ENCODE results near the gene FLT1. TPM values are rescaled to one million over a fixed set of nuclear protein-coding genes. Genes with fewer than 3 reads are reported as not detected.

FLT1 gene
- total RNA-seq, 1 donor from 2014 or later: 46.0 TPM

DNA sequence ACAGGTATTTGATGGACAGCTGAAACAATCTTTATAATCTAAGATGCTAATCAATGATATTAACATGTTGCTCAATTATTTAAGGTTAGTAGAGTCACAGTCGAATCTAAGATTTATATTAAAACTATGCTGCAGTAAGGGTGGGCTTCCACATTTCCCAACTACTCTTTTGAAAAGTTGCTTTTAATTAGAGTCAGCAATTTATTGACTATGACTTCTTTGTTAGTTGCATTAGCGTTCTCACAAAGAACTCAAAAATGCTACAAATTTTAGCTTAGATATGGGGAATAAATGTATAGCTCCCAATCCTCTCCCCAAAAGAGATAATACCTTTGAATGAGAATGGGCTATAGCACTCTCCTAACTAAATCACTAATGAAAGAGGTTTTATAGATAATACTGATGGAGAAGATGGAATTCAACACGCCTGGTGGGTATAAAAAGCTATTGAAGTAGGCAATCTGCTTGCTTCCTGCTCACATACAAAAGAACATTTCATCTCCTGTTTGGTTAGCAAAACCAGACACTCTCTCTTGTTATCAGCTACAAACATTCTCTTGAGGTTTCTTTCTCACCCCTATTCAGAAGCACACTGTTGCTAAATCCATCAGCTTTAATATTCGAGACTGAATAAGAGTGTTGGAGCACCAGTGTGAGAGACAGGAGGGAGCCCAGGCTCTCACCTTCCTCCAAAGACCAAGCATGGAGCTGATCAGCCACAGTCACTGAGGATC lies 2.4 kb upstream of the FLT1 start:
- H3K27me3 ChIP-seq: peaks cover 3% of the 10 kb centered on the region
- TF ChIP-seq, protein P1, sequence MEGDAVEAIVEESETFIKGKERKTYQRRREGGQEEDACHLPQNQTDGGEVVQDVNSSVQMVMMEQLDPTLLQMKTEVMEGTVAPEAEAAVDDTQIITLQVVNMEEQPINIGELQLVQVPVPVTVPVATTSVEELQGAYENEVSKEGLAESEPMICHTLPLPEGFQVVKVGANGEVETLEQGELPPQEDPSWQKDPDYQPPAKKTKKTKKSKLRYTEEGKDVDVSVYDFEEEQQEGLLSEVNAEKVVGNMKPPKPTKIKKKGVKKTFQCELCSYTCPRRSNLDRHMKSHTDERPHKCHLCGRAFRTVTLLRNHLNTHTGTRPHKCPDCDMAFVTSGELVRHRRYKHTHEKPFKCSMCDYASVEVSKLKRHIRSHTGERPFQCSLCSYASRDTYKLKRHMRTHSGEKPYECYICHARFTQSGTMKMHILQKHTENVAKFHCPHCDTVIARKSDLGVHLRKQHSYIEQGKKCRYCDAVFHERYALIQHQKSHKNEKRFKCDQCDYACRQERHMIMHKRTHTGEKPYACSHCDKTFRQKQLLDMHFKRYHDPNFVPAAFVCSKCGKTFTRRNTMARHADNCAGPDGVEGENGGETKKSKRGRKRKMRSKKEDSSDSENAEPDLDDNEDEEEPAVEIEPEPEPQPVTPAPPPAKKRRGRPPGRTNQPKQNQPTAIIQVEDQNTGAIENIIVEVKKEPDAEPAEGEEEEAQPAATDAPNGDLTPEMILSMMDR (IDR thresholded peaks at IDR 0.05): no peak
- H3K4me3 ChIP-seq: no peak overlapping the region
- H3K4me1 ChIP-seq: peaks cover 11 to 18% of the 10 kb centered on the region in 2 donors
- H3K36me3 ChIP-seq: no peaks in the 10 kb centered on the region
- no peaks in the 10 kb centered on the region for H3K9me3 ChIP-seq
- H3K27ac ChIP-seq: no peak overlapping the region
- DNase-seq (ENCODE audit: low spot score in 2 of 2): no peak
- intact Hi-C loops (cut with DNase I): no loop called here

DNA sequence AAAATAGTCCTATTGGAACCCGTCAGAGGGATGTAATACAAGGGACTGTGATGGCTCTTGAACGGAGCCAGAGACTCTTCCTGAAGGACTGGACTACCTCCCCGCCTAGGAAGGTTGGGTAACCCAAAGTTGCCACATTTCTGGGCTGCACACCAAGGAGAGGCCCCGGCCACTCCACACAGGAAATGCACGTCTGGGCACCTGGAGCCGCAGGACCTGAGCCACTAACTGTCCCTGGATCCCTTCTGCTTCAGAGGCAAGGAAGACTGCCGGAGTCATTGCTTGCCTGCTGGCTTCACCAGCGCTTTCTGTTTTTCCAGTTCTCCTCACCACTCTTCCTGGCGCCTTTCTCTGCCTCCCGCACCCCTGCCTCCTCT lies 1.2 kb upstream of the FLT1 start:
- no peak for DNase-seq (ENCODE audit: low spot score in 2 of 2)
- Histone ChIP-seq H3K27me3 (peaks cover 5% of the 10 kb centered on the region), H3K27ac (no peak overlapping the region), H3K9me3 (no peaks in the 10 kb centered on the region), H3K36me3 (no peaks in the 10 kb centered on the region), H3K4me1 (peaks cover 11 to 18% of the 10 kb centered on the region in 2 donors), H3K4me3 (peak overlapping the region in 1 of 2 donors; percentile 68)
- TF ChIP-seq, protein P1 (IDR thresholded peaks at IDR 0.05): no peak
- intact Hi-C loops (cut with DNase I): no loop called here

DNA sequence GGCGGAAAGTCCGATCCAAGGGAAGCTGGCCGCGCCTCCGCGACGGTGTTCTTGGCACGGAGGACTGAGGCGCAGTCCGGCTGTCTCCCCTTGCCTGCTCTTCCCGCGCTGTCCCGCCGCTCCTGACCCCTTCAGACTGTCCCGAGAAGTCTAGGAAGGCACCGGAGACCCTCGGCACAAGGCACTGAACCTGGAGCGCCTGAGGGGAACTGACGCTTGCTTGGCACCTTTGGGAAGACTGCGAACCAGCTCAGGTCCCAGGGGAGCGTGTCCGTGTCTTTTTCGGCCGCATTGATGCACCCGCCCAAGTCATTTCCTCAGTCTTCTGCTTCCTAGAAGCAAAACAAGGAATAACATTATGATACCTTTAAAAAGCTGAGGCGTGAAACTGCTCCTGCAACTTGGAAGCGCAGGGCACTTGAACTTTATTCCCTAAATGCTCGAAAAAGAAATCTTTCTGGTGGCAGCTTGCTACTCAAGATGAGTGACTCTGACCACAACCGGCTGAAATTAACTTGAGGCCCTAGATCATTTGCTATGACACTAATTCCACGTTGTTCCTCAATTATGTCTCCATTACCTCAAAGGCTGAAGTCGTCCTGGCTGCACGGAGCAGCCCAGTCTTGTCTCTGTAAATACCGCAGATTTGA lies 735 bp upstream of the FLT1 start:
- Histone ChIP-seq H3K27ac (peak overlapping the region in 1 of 2 donors; percentile 40), H3K4me3 (peak overlapping the region; percentile 63 to 68), H3K27me3 (peaks cover 5% of the 10 kb centered on the region), H3K4me1 (peaks cover 11 to 18% of the 10 kb centered on the region in 2 donors), H3K36me3 (no peaks in the 10 kb centered on the region), H3K9me3 (no peaks in the 10 kb centered on the region)
- TF ChIP-seq, protein P1 (IDR thresholded peaks at IDR 0.05): no peak
- DNase-seq (ENCODE audit: low spot score in 2 of 2): no peak
- intact Hi-C loops (cut with DNase I): no loop called here

DNA sequence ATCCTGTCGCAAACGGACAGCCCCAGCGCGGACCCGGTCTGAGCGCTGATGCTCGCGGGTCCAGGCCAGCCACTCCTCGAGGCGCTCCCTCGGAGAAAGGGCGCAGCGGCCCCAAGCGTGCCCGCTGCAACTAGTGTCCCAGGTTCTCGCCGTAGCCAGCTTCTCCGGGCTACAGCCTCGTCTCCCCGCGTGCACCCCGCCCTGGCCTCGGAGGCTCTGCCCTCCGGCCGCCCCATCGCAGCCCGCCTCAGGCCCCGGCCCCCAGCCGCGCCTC lies 487 bp downstream of the FLT1 start:
- TF ChIP-seq, protein P1 (IDR thresholded peaks at IDR 0.05): no peak
- DNase-seq (ENCODE audit: low spot score in 2 of 2): no peak
- H3K4me1 ChIP-seq: peaks cover 11 to 18% of the 10 kb centered on the region in 2 donors
- H3K27ac ChIP-seq: peak overlapping the region in 1 of 2 donors; percentile 40
- no peaks in the 10 kb centered on the region for H3K36me3 ChIP-seq
- H3K27me3 ChIP-seq: peaks cover 5% of the 10 kb centered on the region
- intact Hi-C loops (cut with DNase I): no loop called here
- peak overlapping the region; percentile 63 to 68 for H3K4me3 ChIP-seq
- no peaks in the 10 kb centered on the region for H3K9me3 ChIP-seq

DNA sequence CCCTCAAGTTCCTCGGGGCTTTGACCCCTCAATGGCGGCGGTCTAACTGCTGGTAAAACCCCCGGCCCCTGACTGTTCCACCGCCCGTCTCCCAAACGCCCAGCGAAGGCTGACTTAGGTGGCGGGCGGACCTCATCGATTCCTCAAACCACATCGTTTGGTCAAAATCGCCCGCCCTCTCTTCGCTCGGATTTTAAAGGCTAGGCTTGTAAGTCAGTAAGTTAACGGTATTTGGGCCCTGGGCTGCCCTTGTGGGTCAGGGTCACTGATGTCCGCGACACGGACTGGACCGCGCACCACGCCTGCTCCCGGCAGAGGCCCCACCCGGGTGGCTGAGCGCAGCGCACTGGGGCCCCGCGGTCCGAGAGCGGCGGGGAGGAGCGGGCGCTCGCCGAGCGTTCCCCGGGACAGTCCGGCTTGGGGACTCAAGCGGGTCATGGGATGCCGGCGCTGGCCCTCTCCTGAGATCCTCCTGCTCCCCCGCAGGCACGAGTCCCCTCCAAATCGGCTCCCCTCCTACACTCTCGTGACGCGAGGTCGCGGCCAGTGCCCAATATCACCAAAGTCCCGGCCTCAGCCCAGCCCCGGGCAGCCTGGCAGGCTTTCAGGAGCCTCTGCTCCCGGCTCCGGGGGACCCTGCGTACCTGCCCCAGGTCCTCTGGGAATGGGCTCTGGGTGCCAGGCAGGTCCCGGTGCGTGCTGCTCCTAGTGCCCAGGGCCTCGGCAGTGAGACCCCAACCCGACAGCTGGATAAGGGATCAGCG lies 1.0 kb downstream of the FLT1 start:
- TF ChIP-seq, protein P1 (IDR thresholded peaks at IDR 0.05): no peak
- intact Hi-C loops (cut with DNase I): no loop called here
- peaks cover 11 to 18% of the 10 kb centered on the region in 2 donors for H3K4me1 ChIP-seq
- peak overlapping the region in 1 of 2 donors; percentile 40 for H3K27ac ChIP-seq
- no peaks in the 10 kb centered on the region for H3K36me3 ChIP-seq
- H3K4me3 ChIP-seq: peak overlapping the region; percentile 63 to 68
- peaks cover 5% of the 10 kb centered on the region for H3K27me3 ChIP-seq
- no peak for DNase-seq (ENCODE audit: low spot score in 2 of 2)
- H3K9me3 ChIP-seq: no peaks in the 10 kb centered on the region

Measured in ascending aorta (tissue), 2 donors.